Endodermal cell (in vitro differentiated cells): ENCODE results near the gene FGF14. TPM values are rescaled to one million over a fixed set of nuclear protein-coding genes. Genes with fewer than 3 reads are reported as not detected.

ENCODE experiments used
- DNase-seq: peaks from one replicate; pipeline ENCODE4 v3.0.0-alpha.2; 2017
- H3K27ac ChIP-seq: 2 replicates; pipeline ENCODE4 v1.5.1; 2013; ENCODE audit warnings: mild to moderate bottlenecking, low read depth, low read length, moderate library complexity
- H3K27me3 ChIP-seq: 2 replicates; pipeline ENCODE4 v1.6.1; 2013; ENCODE audit warnings: mild to moderate bottlenecking, low read length, moderate library complexity; ENCODE audit not compliant: insufficient read depth, control insufficient read depth, poor library complexity, severe bottlenecking
- H3K36me3 ChIP-seq: 2 replicates; pipeline ENCODE4 v1.7.0; 2013; ENCODE audit warnings: mild to moderate bottlenecking, low read length, moderate library complexity; ENCODE audit not compliant: control insufficient read depth, insufficient read depth
- H3K4me1 ChIP-seq: one replicate; pipeline ENCODE4 v1.7.0; 2013; ENCODE audit warnings: low read length; ENCODE audit not compliant: control insufficient read depth, insufficient read depth
- H3K4me3 ChIP-seq: 2 replicates; pipeline ENCODE4 v1.5.1; 2013; ENCODE audit warnings: mild to moderate bottlenecking, low read length, moderate library complexity
- H3K9ac ChIP-seq: 2 replicates; pipeline ENCODE4 v1.6.1; 2013; ENCODE audit warnings: mild to moderate bottlenecking, low read length, moderate library complexity; ENCODE audit not compliant: poor library complexity, severe bottlenecking; ENCODE audit errors: extremely low read depth
- H3K9me3 ChIP-seq: 2 replicates; pipeline ENCODE4 v1.6.1; 2013; ENCODE audit warnings: mild to moderate bottlenecking, low read length, moderate library complexity; ENCODE audit not compliant: control insufficient read depth
- H3K27ac Mint-ChIP-seq: 2 replicates; pipeline ENCODE4 v1.8.0; 2020; ENCODE audit warnings: mixed read lengths
- H3K27me3 Mint-ChIP-seq: 2 replicates; pipeline ENCODE4 v1.8.0; 2021; ENCODE audit warnings: mild to moderate bottlenecking, mixed read lengths; ENCODE audit not compliant: insufficient read depth
- H3K36me3 Mint-ChIP-seq: 2 replicates; pipeline ENCODE4 v1.8.0; 2020; ENCODE audit warnings: low read depth, mixed read lengths
- H3K4me1 Mint-ChIP-seq: 2 replicates; pipeline ENCODE4 v1.8.0; 2020; ENCODE audit warnings: mixed read lengths
- H3K4me3 Mint-ChIP-seq: 2 replicates; pipeline ENCODE4 v1.8.0; 2020; ENCODE audit warnings: mild to moderate bottlenecking, moderate library complexity, mixed read lengths
- H3K9me3 Mint-ChIP-seq: 2 replicates; pipeline ENCODE4 v1.8.0; 2020; ENCODE audit warnings: mild to moderate bottlenecking, mixed read lengths
- CTCF ChIP-seq: fragments of 200-600 bp; sonication (generic); conservative IDR thresholded peaks from 2 replicates; pipeline ENCODE4 v1.5.0; 2021; ENCODE audit warnings: antibody characterized with exemption, mild to moderate bottlenecking
- WGBS, 2 experiments: methylation state at CpG; one replicate each; pipeline versions ENCODE4 v1.1.5 to v1.1.7; 2013; ENCODE audit warnings: missing lambda C conversion rate in 2 of 2, mixed read lengths in 1 of 2; ENCODE audit not compliant: insufficient coverage in 1 of 2, insufficient read length in 1 of 2; 5-methylcytosine and 5-hydroxymethylcytosine counted together
- total RNA-seq, 2 donors: library from RNA; stranded (reverse); fragmentation: NEBNext Ultra II Directional in 1 of 2; extraction: Animal tissue kit (Norgen Biotek cat#: 25700) in 1 of 2; gene quantifications; 2 replicates in 1 of 2; 3 replicates in 1 of 2; pipeline ENCODE4 v1.2.1, GENCODE V29; 2021

Gene FGF14
- total RNA-seq, 2 donors from 2014 or later = 0.15 to 0.26 TPM

GRCh38 chr13:102226591-102226990 is 175.3 kb downstream of the FGF14 start:
- Histone ChIP-seq H3K4me1 (no peaks in the 10 kb centered on the region), H3K9me3 (no peaks in the 10 kb centered on the region), H3K9ac (no peak overlapping the region), H3K4me3 (no peak overlapping the region), H3K27ac (no peak overlapping the region), H3K27me3 (no peaks in the 10 kb centered on the region), H3K36me3 (no peaks in the 10 kb centered on the region)
- Mint-ChIP-seq H3K27ac (no peak overlapping the region), H3K36me3 (no peaks in the 10 kb centered on the region), H3K4me3 (no peak overlapping the region), H3K27me3 (no peaks in the 10 kb centered on the region), H3K9me3 (no peaks in the 10 kb centered on the region), H3K4me1 (peaks cover 3% of the 10 kb centered on the region)
- no peak for TF ChIP-seq CTCF
- no peak for DNase-seq
- 86 to 89% methylated on average over 1 of the region's 1 CpG for WGBS, 2 experiments

- no peaks in the 10 kb centered on the region for H3K36me3 Mint-ChIP-seq
- Histone ChIP-seq H3K36me3 (no peaks in the 10 kb centered on the region), H3K4me3 (no peak overlapping the region), H3K9me3 (no peaks in the 10 kb centered on the region), H3K27me3 (no peaks in the 10 kb centered on the region), H3K27ac (no peak overlapping the region), H3K4me1 (no peaks in the 10 kb centered on the region), H3K9ac (no peak overlapping the region)
- H3K27me3 Mint-ChIP-seq = no peaks in the 10 kb centered on the region
- H3K9me3 Mint-ChIP-seq = no peaks in the 10 kb centered on the region
- WGBS, 2 experiments = 81 to 85% methylated on average over 5 to 6 of the region's 6 CpGs
- no peak for TF ChIP-seq CTCF
- no peak for DNase-seq
- H3K4me1 Mint-ChIP-seq = peaks cover 3% of the 10 kb centered on the region
- no peak overlapping the region for H3K27ac Mint-ChIP-seq
- H3K4me3 Mint-ChIP-seq = no peak overlapping the region
These were observed 176.0 kb downstream of the FGF14 start for GRCh38 chr13:102225892-102226291.

GRCh38 chr13:102220681-102221228 is 181.1 kb downstream of the FGF14 start:
- no peak for DNase-seq
- Mint-ChIP-seq H3K27me3 (no peaks in the 10 kb centered on the region), H3K9me3 (no peaks in the 10 kb centered on the region), H3K4me3 (no peak overlapping the region), H3K36me3 (no peaks in the 10 kb centered on the region), H3K27ac (no peak overlapping the region), H3K4me1 (peaks cover 3% of the 10 kb centered on the region)
- WGBS, 2 experiments = 80 to 90% methylated on average over 4 to 5 of the region's 5 CpGs
- Histone ChIP-seq H3K27me3 (no peaks in the 10 kb centered on the region), H3K9me3 (no peaks in the 10 kb centered on the region), H3K9ac (no peak overlapping the region), H3K4me3 (no peak overlapping the region), H3K4me1 (no peaks in the 10 kb centered on the region), H3K36me3 (no peaks in the 10 kb centered on the region), H3K27ac (no peak overlapping the region)
- no peak for TF ChIP-seq CTCF
